HepG2 (cell line): Measurements from ENCODE around the gene PLEKHB1. TPM values are rescaled to one million over a fixed set of nuclear protein-coding genes. Genes with fewer than 3 reads are reported as not detected.

Experiments used
- CCDC6 ChIP-seq: sonication (generic); formaldehyde crosslinking; IDR thresholded peaks from 2 replicates; pipeline ENCODE4 v1.8.1; 2022; ENCODE audit warnings: mild to moderate bottlenecking, missing genetic modification reagents, moderate library complexity
- CREB1 ChIP-seq, 2 experiments: fragments of 450-650 bp in 1 of 2; IDR thresholded peaks; 2 replicates each; pipeline ENCODE4 v1.6.1; 2016 to 2017; ENCODE audit warnings: control low read depth in 1 of 2, mild to moderate bottlenecking in 1 of 2, missing compliant biosample characterization in 1 of 2, missing genetic modification characterization in 1 of 2
- ELF3 ChIP-seq: IDR thresholded peaks from 2 replicates; pipeline ENCODE4 v1.6.1; 2016; ENCODE audit warnings: missing genetic modification reagents, missing compliant biosample characterization
- HDAC1 ChIP-seq: sonication (generic); formaldehyde crosslinking; IDR thresholded peaks from 2 replicates; pipeline ENCODE4 v1.5.1; 2020; ENCODE audit warnings: mild to moderate bottlenecking, missing genetic modification reagents
- IRX3 ChIP-seq: sonication (generic); formaldehyde crosslinking; IDR thresholded peaks from 2 replicates; pipeline ENCODE4 v1.8.1; 2023; ENCODE audit warnings: mild to moderate bottlenecking, low read depth, missing genetic modification reagents, borderline replicate concordance
- RXRA ChIP-seq: sonication (generic); formaldehyde crosslinking; IDR thresholded peaks from 2 replicates; pipeline ENCODE4 v1.5.1; 2020; ENCODE audit warnings: missing genetic modification reagents
- SIN3B ChIP-seq: fragments of 150-350 bp; IDR thresholded peaks from 2 replicates; pipeline ENCODE4 v1.6.1; 2014; ENCODE audit warnings: low read length
- TGIF2 ChIP-seq: IDR thresholded peaks from 2 replicates; pipeline ENCODE4 v1.6.1; 2016; ENCODE audit warnings: control low read depth, missing compliant biosample characterization
- THAP11 ChIP-seq: IDR thresholded peaks from 2 replicates; pipeline ENCODE4 v1.6.1; 2016; ENCODE audit warnings: missing biosample characterization, missing genetic modification reagents
- U2AF2 ChIP-seq: fragments of 200-400 bp; formaldehyde crosslinking; IDR thresholded peaks from 2 replicates; pipeline ENCODE4 v1.6.1; 2017; ENCODE audit warnings: low read depth, mild to moderate bottlenecking, low read length
- ZBTB10 ChIP-seq: sonication (generic); formaldehyde crosslinking; IDR thresholded peaks from 2 replicates; pipeline ENCODE4 v1.4.0; 2020; ENCODE audit warnings: missing genetic modification reagents, borderline replicate concordance
- ZMYM4 ChIP-seq: sonication (generic); formaldehyde crosslinking; IDR thresholded peaks from 2 replicates; pipeline ENCODE4 v1.8.1; 2023; ENCODE audit warnings: mild to moderate bottlenecking, missing genetic modification reagents
- ZNF333 ChIP-seq: sonication (generic); formaldehyde crosslinking; IDR thresholded peaks from 2 replicates; pipeline ENCODE4 v1.4.0; 2020; ENCODE audit warnings: mild to moderate bottlenecking, missing genetic modification reagents, borderline replicate concordance
- ZNF451 ChIP-seq: sonication (generic); formaldehyde crosslinking; IDR thresholded peaks from 2 replicates; pipeline ENCODE4 v1.5.0; 2020; ENCODE audit warnings: mild to moderate bottlenecking, missing genetic modification reagents
- ZNF768 ChIP-seq: sonication (generic); formaldehyde crosslinking; IDR thresholded peaks from 2 replicates; pipeline ENCODE4 v1.4.0; 2020; ENCODE audit warnings: missing genetic modification reagents
- polyA plus RNA-seq, 8 experiments: library from polyadenylated mRNA; depleted of rRNA in 3 of 8; stranded (reverse) in 7 of 8; unstranded in 1 of 8; fragments of >200 nt; fragmentation: Illumina TruSeq in 4 of 8; extraction: Trizol in 4 of 8; gene quantifications; 2 replicates each; pipeline versions ENCODE4 v1.2.1 to v1.2.3, GENCODE V29; 2011 to 2016; ENCODE audit warnings: low read depth in 4 of 8, missing spikeins in 1 of 8, mixed read lengths in 1 of 8; ENCODE audit not compliant: insufficient read depth in 1 of 8
- total RNA-seq, 5 experiments: library from RNA; depleted of rRNA; stranded (reverse); fragments of >200 nt; fragmentation: Illumina TruSeq; extraction: Trizol; gene quantifications; 2 replicates each; pipeline ENCODE4 v1.2.3, GENCODE V29; 2016; ENCODE audit warnings: low read depth in 1 of 5
- TF ChIP-seq, protein P1 (sequence below): sonication (generic); formaldehyde crosslinking; IDR thresholded peaks from 2 replicates; pipeline ENCODE4 v1.4.0; 2020; ENCODE audit warnings: mild to moderate bottlenecking, missing genetic modification reagents
- TF ChIP-seq, protein P2 (sequence below): sonication (generic); formaldehyde crosslinking; IDR thresholded peaks from 2 replicates; pipeline ENCODE4 v1.4.0; 2020; ENCODE audit warnings: mild to moderate bottlenecking, missing genetic modification reagents
- TF ChIP-seq, protein P3 (sequence below): sonication (generic); formaldehyde crosslinking; IDR thresholded peaks from 2 replicates; pipeline ENCODE4 v1.5.1; 2020; ENCODE audit warnings: missing genetic modification reagents, mild to moderate bottlenecking, borderline replicate concordance

The PLEKHB1 gene
- total and polyA plus RNA-seq, 2 of the 13 experiments (the other 11 are each of a cell fraction or from before 2014, with no cell fraction given) = 68.0 to 99.3 TPM

DNA sequence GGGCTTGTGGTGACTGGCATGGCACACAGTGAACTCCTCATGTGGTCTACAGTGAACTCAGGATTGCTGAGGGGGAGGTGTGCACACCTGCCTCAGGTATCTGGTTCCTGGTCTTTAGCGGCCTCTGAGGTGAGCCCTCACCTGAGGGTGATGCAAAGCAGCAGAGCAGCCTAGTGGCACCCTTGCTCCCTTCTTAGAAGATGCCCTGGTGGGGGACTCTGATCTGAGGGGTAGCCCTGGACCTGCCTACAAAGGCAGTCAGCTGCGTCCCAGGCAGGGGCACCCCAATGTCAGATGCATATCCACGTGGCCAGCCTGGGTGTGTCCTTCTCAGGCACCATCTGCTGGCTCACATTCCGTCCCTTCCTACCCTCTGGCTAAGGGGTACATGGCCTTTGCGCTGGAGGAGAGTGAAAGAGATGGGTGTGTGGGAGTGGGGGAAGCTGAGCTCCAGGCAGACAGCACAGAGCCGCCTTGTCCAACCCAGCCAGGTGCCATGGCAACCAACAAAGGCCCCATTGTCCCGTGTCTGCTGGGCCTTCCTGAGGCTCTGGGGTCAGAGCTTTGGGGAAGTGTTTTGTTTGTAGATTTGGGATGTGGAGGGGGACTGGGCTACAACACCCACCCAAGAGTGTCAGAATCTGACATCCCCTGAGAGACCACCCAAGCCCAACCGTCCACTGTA, 5.8 kb downstream of the PLEKHB1 start (continued):
- TF ChIP-seq, protein P1, sequence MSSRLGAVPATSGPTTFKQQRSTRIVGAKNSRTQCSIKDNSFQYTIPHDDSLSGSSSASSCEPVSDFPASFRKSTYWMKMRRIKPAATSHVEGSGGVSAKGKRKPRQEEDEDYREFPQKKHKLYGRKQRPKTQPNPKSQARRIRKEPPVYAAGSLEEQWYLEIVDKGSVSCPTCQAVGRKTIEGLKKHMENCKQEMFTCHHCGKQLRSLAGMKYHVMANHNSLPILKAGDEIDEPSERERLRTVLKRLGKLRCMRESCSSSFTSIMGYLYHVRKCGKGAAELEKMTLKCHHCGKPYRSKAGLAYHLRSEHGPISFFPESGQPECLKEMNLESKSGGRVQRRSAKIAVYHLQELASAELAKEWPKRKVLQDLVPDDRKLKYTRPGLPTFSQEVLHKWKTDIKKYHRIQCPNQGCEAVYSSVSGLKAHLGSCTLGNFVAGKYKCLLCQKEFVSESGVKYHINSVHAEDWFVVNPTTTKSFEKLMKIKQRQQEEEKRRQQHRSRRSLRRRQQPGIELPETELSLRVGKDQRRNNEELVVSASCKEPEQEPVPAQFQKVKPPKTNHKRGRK (CRISPR knock-in tag) = no peak
- TF ChIP-seq SIN3B = no peak
- TF ChIP-seq ZNF451 (CRISPR knock-in tag) = no peak
- TF ChIP-seq, protein P2, sequence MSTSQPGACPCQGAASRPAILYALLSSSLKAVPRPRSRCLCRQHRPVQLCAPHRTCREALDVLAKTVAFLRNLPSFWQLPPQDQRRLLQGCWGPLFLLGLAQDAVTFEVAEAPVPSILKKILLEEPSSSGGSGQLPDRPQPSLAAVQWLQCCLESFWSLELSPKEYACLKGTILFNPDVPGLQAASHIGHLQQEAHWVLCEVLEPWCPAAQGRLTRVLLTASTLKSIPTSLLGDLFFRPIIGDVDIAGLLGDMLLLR (CRISPR knock-in tag) = 0 out of 2 replicates have a peak, but pooled peaks have one; percentile 48
- 0 out of 2 replicates have a peak, but pooled peaks have one; percentile 36 for TF ChIP-seq TGIF2
- peak; percentile 84; the same call in 1 of the 2 replicates for TF ChIP-seq ZBTB10 (CRISPR knock-in tag)
- peak; percentile 79 for TF ChIP-seq RXRA
- no peak for TF ChIP-seq IRX3
- peak; percentile 67; the same call in 1 of the 2 replicates for TF ChIP-seq ZMYM4 (CRISPR knock-in tag)
- peak; percentile 97 for TF ChIP-seq U2AF2
- 0 out of 2 replicates have a peak, but pooled peaks have one; percentile 57 for TF ChIP-seq CCDC6 (CRISPR knock-in tag)
- TF ChIP-seq ELF3 (CRISPR knock-in tag) = peak; percentile 48; the same call in 1 of the 2 replicates
- TF ChIP-seq, protein P3, sequence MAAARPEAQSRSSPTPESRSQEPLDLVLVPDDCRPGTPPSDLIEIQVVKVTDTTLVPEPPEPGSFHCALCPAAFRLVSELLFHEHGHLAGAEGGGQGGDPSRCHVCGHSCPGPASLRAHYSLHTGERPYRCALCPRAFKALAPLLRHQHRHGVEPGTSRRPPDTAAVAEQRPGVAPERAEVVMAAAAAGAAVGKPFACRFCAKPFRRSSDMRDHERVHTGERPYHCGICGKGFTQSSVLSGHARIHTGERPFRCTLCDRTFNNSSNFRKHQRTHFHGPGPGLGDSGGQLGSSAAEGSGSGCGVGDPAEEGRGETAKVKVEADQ = peak; percentile 62; the same call in 1 of the 2 replicates
- peak; percentile 82 for TF ChIP-seq HDAC1 (CRISPR knock-in tag)
- no peak for TF ChIP-seq CREB1 (IDR thresholded peaks at IDR 0.05)
- no peak for TF ChIP-seq CREB1 (CRISPR knock-in tag; IDR thresholded peaks at IDR 0.05)
- TF ChIP-seq ZNF768 (CRISPR knock-in tag) = no peak
- no peak for TF ChIP-seq ZNF333
- TF ChIP-seq THAP11 = peak; percentile 72
